Fibroblast of villous mesenchyme (primary cell): ENCODE results near the gene TP53. TPM values are rescaled to one million over a fixed set of nuclear protein-coding genes. Genes with fewer than 3 reads are reported as not detected.

ENCODE experiments used
- DNase-seq: peaks from one replicate; pipeline ENCODE4 v3.0.0-alpha.2; 2010; ENCODE audit warnings: low read depth
- H3K4me3 ChIP-seq: 2 replicates; pipeline ENCODE4 v1.5.1; 2011; ENCODE audit warnings: low read depth, mild to moderate bottlenecking, low read length
- CTCF ChIP-seq: IDR thresholded peaks from 2 replicates; pipeline ENCODE4 v1.5.1; 2012; ENCODE audit warnings: low read depth, mild to moderate bottlenecking, low read length; ENCODE audit not compliant: insufficient read depth
- total RNA-seq: library from RNA; depleted of rRNA; stranded (reverse); fragments of >200 nt; gene quantifications from 2 replicates; pipeline ENCODE4 v1.2.3, GENCODE V29; 2012

Gene TP53
- total RNA-seq, 1 donor: 79.5 TPM

- DNase-seq: peak; percentile 99
- TF ChIP-seq CTCF: peak; percentile 90
- H3K4me3 ChIP-seq: peak within 1 kb of the TSS; percentile 93
Observed at GRCh38 chr17:7687908-7688807, 868 bp upstream of the TP53 start, which contains the start of gene WRAP53. Gene WRAP53, plus strand, starts transcription at chr17:7688477. Its CDS starts 172 bp downstream, at chr17:7688649.

GRCh38 chr17:7686222-7687071 lies 843 bp downstream of the TP53 start:
- DNase-seq: peak; percentile 92
- no peak for TF ChIP-seq CTCF
- peak overlapping the region; percentile 93 for H3K4me3 ChIP-seq

- DNase-seq: peak; percentile 96
- H3K4me3 ChIP-seq: peak overlapping the region; percentile 93
- no peak for TF ChIP-seq CTCF
Observed at GRCh38 chr17:7685533-7686221, 1.6 kb downstream of the TP53 start.

- no peak for DNase-seq
- TF ChIP-seq CTCF: no peak
- peak overlapping the region; percentile 93 for H3K4me3 ChIP-seq
Observed at GRCh38 chr17:7684851-7685532, 2.3 kb downstream of the TP53 start.

GRCh38 chr17:7677388-7678067 lies 9.8 kb downstream of the TP53 start:
- no peak overlapping the region for H3K4me3 ChIP-seq
- TF ChIP-seq CTCF: no peak
- DNase-seq: no peak

GRCh38 chr17:7676533-7676932 lies 10.8 kb downstream of the TP53 start:
- no peak for DNase-seq
- TF ChIP-seq CTCF: no peak
- H3K4me3 ChIP-seq: no peak overlapping the region
